C1 segment of cervical spinal cord (tissue), 14 donors: ENCODE measurements around the gene MCTP1.
"Not testable (repeated sequence)": the region's sequence is repeated elsewhere in the genome, so short reads cannot be mapped to it uniquely, and the experiment has no call there.

ENCODE experiments used
- DNase-seq, 14 donors: peaks; one replicate each; lab custom pipeline; 2025; lab: John Stamatoyannopoulos, UW

Gene MCTP1

DNA sequence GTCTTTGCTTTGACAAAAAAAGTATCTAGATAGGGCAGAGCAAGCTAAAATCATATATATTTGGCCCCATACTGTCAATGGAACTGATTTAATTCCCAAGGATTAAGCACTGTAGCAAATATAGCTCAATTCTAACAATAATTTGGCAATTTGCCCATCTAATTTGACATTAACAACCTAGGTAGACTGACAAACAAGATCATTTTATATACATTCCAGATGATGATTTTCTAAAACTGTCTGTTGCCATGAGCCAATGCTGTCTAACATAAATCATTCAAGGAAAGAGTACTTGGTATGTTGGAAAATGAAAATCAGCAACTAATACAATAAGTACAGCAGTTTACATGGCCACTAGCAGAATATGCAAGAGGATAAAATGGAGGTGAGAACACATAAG lies 32.1 kb downstream of the MCTP1 start:
- no peak for DNase-seq

DNA sequence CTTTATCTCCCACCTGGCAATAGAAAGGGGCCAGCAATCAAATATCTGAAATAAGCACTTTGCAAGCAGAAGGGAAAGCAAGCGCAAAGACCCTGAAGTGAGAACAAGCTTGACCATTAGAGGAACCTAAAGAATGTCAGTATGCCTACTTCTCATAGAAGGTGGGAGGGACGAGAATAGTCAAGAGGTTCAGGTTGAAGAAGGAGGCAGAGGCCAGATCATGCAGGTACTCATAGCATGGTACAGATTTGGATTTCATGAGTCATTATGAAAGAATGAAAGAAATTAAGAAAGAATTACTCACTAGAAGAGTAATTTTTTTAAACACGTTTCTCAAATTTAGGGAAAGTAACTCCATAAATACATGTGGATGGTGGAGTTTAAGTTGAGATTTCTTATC lies 33.7 kb downstream of the MCTP1 start:
- DNase-seq = no peak

GRCh38 chr5:95244479-95244878 lies 40.4 kb downstream of the MCTP1 start:
- peak in 1 of 14 donors; percentile 28 for DNase-seq

GRCh38 chr5:95241635-95242034 lies 43.3 kb downstream of the MCTP1 start:
- DNase-seq = no peak

GRCh38 chr5:95241161-95241560 lies 43.7 kb downstream of the MCTP1 start:
- no peak for DNase-seq

DNA sequence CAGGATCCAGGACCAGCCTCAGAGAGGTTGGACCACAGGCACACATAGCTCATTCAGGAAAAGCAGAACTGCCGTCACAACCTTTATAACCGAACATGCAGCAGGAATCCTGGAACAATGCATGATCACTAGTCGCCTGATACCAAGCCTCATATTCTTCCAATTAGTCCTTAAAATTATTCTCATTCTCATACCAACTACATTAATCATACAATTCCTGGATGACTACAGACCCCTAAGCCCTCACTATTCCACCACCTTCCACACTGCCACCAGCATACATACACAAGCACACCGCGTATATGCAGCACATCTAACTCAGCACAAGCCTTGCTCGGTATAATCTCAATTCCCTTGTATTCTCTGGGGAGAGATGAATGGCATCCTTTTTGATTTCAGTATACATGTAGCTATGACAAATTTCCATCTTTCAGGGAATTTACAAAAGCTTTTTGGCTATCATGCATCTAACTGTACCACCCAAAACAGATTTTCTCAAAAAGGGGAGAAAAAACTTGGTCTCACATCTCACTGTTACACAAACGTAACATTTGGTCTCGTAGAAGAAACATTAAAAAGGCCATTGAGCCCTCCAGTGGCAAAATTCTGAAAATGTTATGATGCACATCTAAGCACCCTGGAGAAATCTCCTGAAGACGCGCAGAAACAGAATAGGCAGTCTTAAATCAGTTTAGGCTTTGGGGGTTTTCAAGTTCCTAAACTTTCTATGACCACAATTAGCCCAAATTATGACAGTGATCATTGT lies 46.2 kb downstream of the MCTP1 start:
- DNase-seq = peak in 1 of 14 donors; percentile 75

DNA sequence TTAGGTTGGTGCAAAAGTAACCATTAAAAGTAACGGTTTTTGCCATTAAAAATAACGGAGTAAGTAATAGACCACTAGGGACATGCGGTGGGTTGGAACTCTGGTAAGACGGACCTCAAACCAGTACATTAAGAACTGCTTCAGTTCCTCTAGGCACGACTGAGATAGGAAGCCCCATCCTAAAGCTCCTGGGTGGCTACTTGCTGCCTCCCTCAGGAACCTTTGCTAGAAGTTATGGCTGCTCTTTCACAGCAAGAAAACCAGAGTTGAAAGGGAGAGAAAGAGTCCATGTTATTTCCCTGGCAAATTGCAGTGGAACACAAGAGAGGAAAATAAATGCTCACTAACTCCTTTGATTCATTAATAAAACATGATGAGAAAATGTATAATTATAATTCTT lies 47.6 kb downstream of the MCTP1 start:
- peak in 1 of 14 donors; percentile 10 for DNase-seq

DNA sequence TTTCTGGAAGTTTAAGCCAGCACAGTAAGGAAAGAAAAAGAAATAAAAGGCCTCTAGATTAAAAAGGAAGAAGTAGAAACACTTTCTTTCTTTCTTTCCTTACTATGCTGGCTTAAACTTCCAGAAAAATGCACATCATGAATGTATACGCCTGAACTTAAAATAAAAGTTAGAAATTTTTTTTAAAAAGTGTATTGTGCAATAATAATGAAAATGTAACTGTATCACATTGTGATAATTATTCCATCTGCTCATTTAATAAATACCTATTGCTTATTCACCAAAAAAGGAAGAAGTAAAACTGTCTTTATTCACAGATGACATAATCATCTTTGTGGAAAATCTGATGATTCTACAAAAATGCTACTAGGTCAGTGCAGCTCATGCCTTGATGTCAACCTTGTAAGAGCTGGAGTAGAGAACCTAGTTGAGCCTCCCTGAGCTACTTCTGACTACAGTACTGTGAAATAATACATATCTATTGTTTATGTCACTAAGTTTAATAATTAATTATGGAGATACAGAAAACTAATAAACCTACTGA lies 49.4 kb downstream of the MCTP1 start:
- DNase-seq = no peak

DNA sequence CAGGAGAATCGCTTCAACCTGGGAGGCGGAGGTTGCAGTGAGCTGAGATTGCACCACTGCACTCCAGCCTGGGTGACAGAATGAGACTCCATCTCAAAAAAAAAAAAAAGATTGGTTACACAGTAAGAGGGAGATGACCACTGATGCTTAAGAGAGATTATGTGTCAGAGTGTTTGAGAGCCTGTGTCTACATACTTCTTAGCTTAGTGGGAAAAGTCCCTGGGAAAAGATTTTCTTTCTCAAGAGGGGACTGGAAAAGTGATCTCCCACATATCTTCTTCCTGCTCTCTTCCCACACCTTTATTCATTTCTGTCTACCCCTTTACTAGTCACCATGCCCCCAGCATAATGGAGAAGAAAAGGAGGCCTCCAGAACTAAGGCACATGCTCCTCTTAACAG lies 55.2 kb downstream of the MCTP1 start:
- DNase-seq = no peak

- no peak for DNase-seq
Observed at GRCh38 chr5:95224701-95225459, 60.0 kb downstream of the MCTP1 start.

GRCh38 chr5:95223566-95224258 lies 61.2 kb downstream of the MCTP1 start:
- DNase-seq = no peak

GRCh38 chr5:95222836-95223235 lies 62.1 kb downstream of the MCTP1 start:
- DNase-seq = no peak

DNA sequence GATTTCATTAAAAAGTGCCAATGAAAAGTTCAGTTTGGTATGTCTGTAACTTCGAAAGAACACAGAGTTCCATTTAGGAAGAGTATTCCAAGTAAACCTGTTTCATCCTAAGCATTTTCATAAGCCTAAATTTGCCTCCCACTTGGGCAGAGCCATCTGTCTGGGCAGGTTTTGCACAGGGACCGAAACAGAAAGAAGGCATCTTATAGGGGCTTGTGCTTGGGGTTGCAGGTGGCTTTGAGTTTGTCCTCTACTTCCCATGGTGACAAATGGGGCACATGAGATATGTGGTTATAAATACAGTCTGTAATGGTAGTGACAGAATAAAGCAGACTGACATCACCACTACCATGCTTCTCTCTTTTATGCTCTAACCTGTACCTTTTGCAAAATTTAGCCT lies 63.7 kb downstream of the MCTP1 start:
- peak in 1 of 14 donors; percentile 30 for DNase-seq

DNA sequence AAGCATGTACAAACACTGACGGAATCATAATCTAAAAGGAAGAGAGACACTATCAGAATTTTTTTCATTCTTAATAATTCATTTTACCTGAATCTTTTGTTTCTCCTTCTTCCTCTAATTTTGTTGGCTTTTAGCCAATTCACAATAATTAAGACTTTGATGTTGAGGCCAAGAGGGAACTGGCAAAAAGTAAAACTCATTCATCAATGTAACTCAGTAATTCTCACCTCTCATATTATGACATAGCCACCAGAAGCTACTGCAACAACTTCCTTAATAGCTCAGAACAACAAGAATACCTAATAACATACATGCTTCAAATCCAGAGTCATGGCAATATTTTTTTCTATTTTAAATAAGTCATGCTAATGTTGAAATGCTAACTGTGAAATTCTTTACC lies 64.5 kb downstream of the MCTP1 start:
- DNase-seq = no peak

- DNase-seq = no peak
Observed at GRCh38 chr5:95219411-95219810, 65.5 kb downstream of the MCTP1 start.

DNA sequence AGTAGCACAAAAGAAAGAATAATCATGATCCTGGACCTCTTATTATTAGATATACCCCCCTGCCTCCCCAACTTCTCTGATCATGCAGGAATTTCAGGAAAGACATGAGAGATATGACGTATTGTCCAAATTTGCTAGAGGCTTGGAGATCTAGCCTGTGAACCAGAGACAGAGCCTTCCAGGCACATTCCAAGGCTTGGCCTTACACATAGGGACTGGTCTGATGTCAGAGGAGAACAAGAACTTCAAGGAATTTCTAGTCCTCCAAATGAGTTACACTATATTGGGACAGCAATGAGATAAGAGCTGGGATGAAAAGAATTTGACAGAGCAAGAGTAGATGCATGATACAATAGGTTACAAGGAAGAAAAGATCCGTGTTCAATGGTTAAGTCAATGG lies 67.0 kb downstream of the MCTP1 start:
- DNase-seq = no peak

DNA sequence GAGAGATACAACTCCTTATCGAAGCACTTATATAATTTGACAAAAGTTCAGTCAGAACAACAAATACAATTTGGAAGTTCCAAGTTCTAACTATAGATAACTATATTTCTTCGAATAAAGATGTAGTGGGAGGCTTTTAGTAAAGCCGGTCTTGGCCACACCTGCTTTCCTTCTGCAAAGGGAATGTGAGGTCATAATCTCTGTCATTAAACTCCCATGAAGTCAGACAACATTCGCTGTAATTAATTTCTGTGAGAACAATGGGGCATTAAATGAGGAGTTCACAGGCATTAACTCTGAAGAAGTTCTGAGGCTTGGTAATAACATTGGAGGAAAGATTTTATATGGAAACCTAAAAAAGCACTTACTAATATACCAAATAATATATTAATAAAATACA lies 67.5 kb downstream of the MCTP1 start:
- DNase-seq = no peak

- peak in 1 of 14 donors; percentile 16 for DNase-seq
Observed at GRCh38 chr5:95216136-95216955, 68.5 kb downstream of the MCTP1 start.

- not testable (repeated sequence) for DNase-seq
Observed at GRCh38 chr5:95207811-95208210, 77.1 kb downstream of the MCTP1 start.

- DNase-seq = peak in 1 of 14 donors; percentile 82
Observed at GRCh38 chr5:95194856-95195255, 90.0 kb downstream of the MCTP1 start.

DNA sequence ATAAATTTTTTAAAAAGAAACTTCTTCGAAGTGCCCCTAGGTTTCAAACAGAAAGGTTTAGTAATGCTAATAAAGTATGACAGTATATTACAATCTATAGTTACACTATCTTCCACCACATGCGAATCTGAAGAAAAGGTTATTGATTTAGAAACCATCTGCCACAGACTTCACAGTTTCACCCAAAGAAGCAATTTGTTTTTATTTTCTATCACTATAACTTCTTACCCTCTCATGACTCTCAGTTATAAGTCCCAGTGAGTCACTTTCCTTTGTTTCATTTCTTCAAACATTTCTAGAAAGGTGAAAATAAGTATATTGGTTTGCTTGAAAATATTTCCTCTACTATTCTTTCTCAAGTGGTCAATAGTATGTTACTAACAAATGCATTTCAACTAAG lies 93.6 kb downstream of the MCTP1 start:
- DNase-seq = no peak
